A549 (cell line): ENCODE data around the gene AKR1E2. TPM values are rescaled to one million over a fixed set of nuclear protein-coding genes. Genes with fewer than 3 reads are reported as not detected.

Source experiments
- ATAC-seq, 2 experiments: fragments of 200-7000 bp in 1 of 2; fragments of >200 bp in 1 of 2; cut with Nextera tagmentation in 1 of 2; cut with Tn5 transposase in 1 of 2; 3 replicates each; pipeline versions ENCODE4 v1.8.0 to v1.9.1; 2018 to 2020; ENCODE audit warnings: mild to moderate bottlenecking in 1 of 2, moderate library complexity in 1 of 2
- CTCF ChIA-PET: fragments of 300-600 bp; sonication (Branson Sonifier 250); formaldehyde crosslinking; extraction: SDS; loops from one replicate; lab custom pipeline; 2021; ENCODE audit warnings: antibody characterized with exemption, inconsistent platforms; lab: Yijun Ruan, JAX
- POLR2A ChIA-PET: fragments of 350-600 bp; formaldehyde crosslinking; extraction: SDS; loops from one replicate; lab custom pipeline; 2021; ENCODE audit warnings: antibody characterized with exemption, inconsistent platforms; lab: Yijun Ruan, JAX
- DNase-seq, 2 experiments: peaks; one replicate each; pipeline versions ENCODE4 v3.0.0 to v3.0.0-alpha.2; 2011 to 2016; ENCODE audit warnings: low read depth in 1 of 2, low spot score in 1 of 2
- FAIRE-seq: peaks from 2 replicates; lab custom pipeline; 2011; peaks lifted over from hg19 to GRCh38; lab: Jason Lieb, UNC
- H3K27ac ChIP-seq, 2 experiments: fragments of >200 bp; sonication (Bioruptor Twin); formaldehyde crosslinking; 3 replicates each; pipeline ENCODE4 v1.5.1; 2016 to 2017
- H3K4me1 ChIP-seq: fragments of >200 bp; sonication (Bioruptor Twin); formaldehyde crosslinking; 3 replicates; pipeline ENCODE4 v1.6.1; 2016
- H3K4me2 ChIP-seq: fragments of >200 bp; sonication (Bioruptor Twin); formaldehyde crosslinking; 3 replicates; pipeline ENCODE4 v1.6.1; 2016
- H3K4me3 ChIP-seq: fragments of >200 bp; sonication (Bioruptor Twin); formaldehyde crosslinking; 3 replicates; pipeline ENCODE4 v1.5.1; 2016
- H3K9me3 ChIP-seq: fragments of >200 bp; sonication (Bioruptor Twin); formaldehyde crosslinking; 3 replicates; pipeline ENCODE4 v1.6.1; 2016
- CHD2 ChIP-seq: fragments of 150-350 bp; IDR thresholded peaks from 2 replicates; pipeline ENCODE4 v1.6.1; 2014; ENCODE audit warnings: low read length; ENCODE audit not compliant: partially characterized antibody
- CHD4 ChIP-seq: fragments of 200-600 bp; sonication (generic); IDR thresholded peaks from 2 replicates; pipeline ENCODE4 v1.6.1; 2016; ENCODE audit warnings: antibody characterized with exemption, mild to moderate bottlenecking, borderline replicate concordance
- CTCF ChIP-seq: fragments of >200 bp; sonication (Bioruptor Twin); formaldehyde crosslinking; IDR thresholded peaks from 3 replicates; pipeline ENCODE4 v1.5.1; 2016
- EHF ChIP-seq: fragments of 250-450 bp; sonication (Bioruptor Pico); IDR thresholded peaks from 2 replicates; pipeline ENCODE4 v1.5.0; 2020; ENCODE audit warnings: mild to moderate bottlenecking
- ELK1 ChIP-seq: fragments of 150-350 bp; IDR thresholded peaks from 2 replicates; pipeline ENCODE4 v1.6.1; 2014; ENCODE audit warnings: low read depth, mild to moderate bottlenecking, low read length
- EP300 ChIP-seq, 2 experiments: fragments of >200 bp; sonication (Bioruptor Twin); formaldehyde crosslinking; IDR thresholded peaks; 2 replicates in 1 of 2; 3 replicates in 1 of 2; pipeline ENCODE4 v1.6.1; 2016 to 2017
- ESRRA ChIP-seq: fragments of 150-350 bp; IDR thresholded peaks from 2 replicates; pipeline ENCODE4 v1.6.1; 2014; ENCODE audit warnings: mild to moderate bottlenecking, low read length, borderline replicate concordance
- FOSL2 ChIP-seq, 2 experiments: fragments of 450-650 bp in 1 of 2; fragments of >200 bp in 1 of 2; sonication (Bioruptor Twin) in 1 of 2; formaldehyde crosslinking; IDR thresholded peaks; 2 replicates each; pipeline versions ENCODE4 v1.5.0 to v1.6.1; 2016 to 2020; ENCODE audit warnings: mild to moderate bottlenecking in 1 of 2, moderate library complexity in 1 of 2
- FOXS1 ChIP-seq: fragments of 250-450 bp; sonication (Bioruptor Pico); IDR thresholded peaks from 2 replicates; pipeline ENCODE4 v1.5.0; 2020; ENCODE audit warnings: mild to moderate bottlenecking, moderate library complexity
- GATA3 ChIP-seq: IDR thresholded peaks from 2 replicates; pipeline ENCODE4 v1.6.1; 2012; ENCODE audit warnings: borderline replicate concordance
- HES2 ChIP-seq: fragments of >200 bp; sonication (Bioruptor Twin); formaldehyde crosslinking; IDR thresholded peaks from 2 replicates; pipeline ENCODE4 v1.6.1; 2016
- HEYL ChIP-seq: fragments of 250-450 bp; sonication (Bioruptor Pico); IDR thresholded peaks from 2 replicates; pipeline ENCODE4 v1.8.0; 2021; ENCODE audit warnings: mild to moderate bottlenecking, moderate library complexity
- HMGXB4 ChIP-seq: fragments of 250-450 bp; sonication (Bioruptor Pico); IDR thresholded peaks from 2 replicates; pipeline ENCODE4 v1.5.0; 2021; ENCODE audit warnings: mild to moderate bottlenecking, moderate library complexity, borderline replicate concordance
- HOXA7 ChIP-seq: fragments of 250-450 bp; sonication (Bioruptor Pico); IDR thresholded peaks from 2 replicates; pipeline ENCODE4 v1.5.0; 2020; ENCODE audit warnings: mild to moderate bottlenecking, moderate library complexity
- KDM1A ChIP-seq: fragments of 200-600 bp; sonication (generic); IDR thresholded peaks from 2 replicates; pipeline ENCODE4 v1.6.1; 2016; ENCODE audit warnings: low read depth, mild to moderate bottlenecking
- MAFK ChIP-seq: fragments of 450-650 bp; IDR thresholded peaks from 2 replicates; pipeline ENCODE4 v1.6.1; 2014; ENCODE audit not compliant: partially characterized antibody
- MAX ChIP-seq: IDR thresholded peaks from 2 replicates; pipeline ENCODE4 v1.6.1; 2012
- NPAS2 ChIP-seq: fragments of 250-450 bp; sonication (Bioruptor Pico); IDR thresholded peaks from 2 replicates; pipeline ENCODE4 v1.8.0; 2022; ENCODE audit warnings: mild to moderate bottlenecking, moderate library complexity, borderline replicate concordance
- NR3C1 ChIP-seq: fragments of >200 bp; sonication (Bioruptor Twin); formaldehyde crosslinking; IDR thresholded peaks from 3 replicates; pipeline ENCODE4 v1.6.1; 2017
- PHF8 ChIP-seq: fragments of 200-600 bp; sonication (generic); IDR thresholded peaks from 2 replicates; pipeline ENCODE4 v1.6.1; 2016; ENCODE audit warnings: low read depth, mild to moderate bottlenecking, antibody characterized with exemption, moderate library complexity, borderline replicate concordance
- POLR2AphosphoS2 ChIP-seq: conservative IDR thresholded peaks from 2 replicates; pipeline ENCODE4 v1.6.1; 2012; ENCODE audit warnings: low read length, improper control_type of control experiment, inconsistent platforms
- RAD21 ChIP-seq, 2 experiments: fragments of >200 bp in 1 of 2; sonication (Bioruptor Twin) in 1 of 2; formaldehyde crosslinking in 1 of 2; IDR thresholded peaks in 1 of 2; conservative IDR thresholded peaks in 1 of 2; 2 replicates in 1 of 2; 3 replicates in 1 of 2; pipeline ENCODE4 v1.6.1; 2012 to 2018; ENCODE audit warnings: inconsistent platforms in 1 of 2
- RARB ChIP-seq: fragments of 250-450 bp; sonication (Bioruptor Pico); IDR thresholded peaks from 2 replicates; pipeline ENCODE4 v1.8.0; 2021; ENCODE audit warnings: mild to moderate bottlenecking, moderate library complexity
- REST ChIP-seq: fragments of 200-600 bp; sonication (generic); IDR thresholded peaks from 2 replicates; pipeline ENCODE4 v1.6.1; 2016; ENCODE audit warnings: antibody characterized with exemption, mild to moderate bottlenecking, moderate library complexity
- RNF2 ChIP-seq: fragments of 200-600 bp; sonication (generic); IDR thresholded peaks from 2 replicates; pipeline ENCODE4 v1.6.1; 2016; ENCODE audit warnings: low read depth, mild to moderate bottlenecking, antibody characterized with exemption, moderate library complexity, borderline replicate concordance
- SMC3 ChIP-seq: fragments of >200 bp; sonication (Bioruptor Twin); formaldehyde crosslinking; IDR thresholded peaks from 3 replicates; pipeline ENCODE4 v1.6.1; 2018; ENCODE audit warnings: inconsistent platforms
- SREBF2 ChIP-seq: fragments of 450-650 bp; IDR thresholded peaks from 2 replicates; pipeline ENCODE4 v1.6.1; 2014; ENCODE audit warnings: mild to moderate bottlenecking, moderate library complexity
- USF2 ChIP-seq: fragments of 450-650 bp; IDR thresholded peaks from 2 replicates; pipeline ENCODE4 v1.6.1; 2014; ENCODE audit warnings: antibody characterized with exemption
- ZC3H11A ChIP-seq: fragments of 450-650 bp; IDR thresholded peaks from 2 replicates; pipeline ENCODE4 v1.6.1; 2014; ENCODE audit warnings: antibody characterized with exemption, mild to moderate bottlenecking
- ZSCAN20 ChIP-seq: fragments of 250-450 bp; sonication (Bioruptor Pico); IDR thresholded peaks from 2 replicates; pipeline ENCODE4 v1.8.0; 2022; ENCODE audit warnings: mild to moderate bottlenecking, moderate library complexity
- WGBS: methylation state at CpG from one replicate; pipeline ENCODE4 v1.1.6; 2017; ENCODE audit errors: missing lambda C conversion rate; 5-methylcytosine and 5-hydroxymethylcytosine counted together
- polyA plus RNA-seq, 4 experiments: library from polyadenylated mRNA; depleted of rRNA in 3 of 4; stranded (reverse); fragments of >200 nt; fragmentation: RNase III in 1 of 4; extraction: RNeasy Plus Mini Kit Qiagen cat#74134 plus additional on column Dnase treatment in 1 of 4; gene quantifications; 2 replicates in 3 of 4; 3 replicates in 1 of 4; pipeline ENCODE4 v1.2.3, GENCODE V29; 2011 to 2017

AKR1E2 gene
- polyA plus RNA-seq, 2 of the 4 experiments (the other 2 are of a cell fraction) = 11.2 to 17.5 TPM

GRCh38 chr10:4849555-4850242 is 23.7 kb downstream of the AKR1E2 start:
- ATAC-seq = peak; percentile 85
- POLR2A ChIA-PET = interaction anchor here (0.9 to 4.3 kb wide), 7 partner anchors 23 to 597 kb away, joined by 3 to 55 read pairs (median 4); partner anchors contain the start of genes AKR1C1 and AKR1C3
- FAIRE-seq = peak; percentile 98
- Histone ChIP-seq H3K9me3 (no peaks in the 10 kb centered on the region), H3K4me3 (no peak overlapping the region), H3K4me1 (peaks cover 65% of the 10 kb centered on the region), H3K27ac (peak overlapping the region; percentile 91 to 95), H3K4me2 (peak overlapping the region; percentile 66)
- WGBS = 7% methylated on average over 12 of the region's 12 CpGs
- CTCF ChIA-PET = interaction anchor here (0.6 to 7.2 kb wide), 119 partner anchors 9 to 1601 kb away, joined by 3 to 153 read pairs (median 5); partner anchors contain the start of genes AKR1C3, AKR1C4 and AKR1E2
- peak; percentile 80 to 98 for DNase-seq
- no peak for TF ChIP-seq ESRRA
- no peak for TF ChIP-seq GATA3
- no peak for TF ChIP-seq ELK1
- no peak for TF ChIP-seq PHF8
- TF ChIP-seq EP300 (IDR thresholded peaks at IDR 0.05) = no peak
- no peak for TF ChIP-seq SREBF2
- TF ChIP-seq FOXS1 (CRISPR knock-in tag) = no peak
- no peak for TF ChIP-seq RARB
- TF ChIP-seq RAD21 (conservative IDR thresholded peaks at IDR 0.05 in 1 of 2, IDR thresholded peaks at IDR 0.05 in 1 of 2) = peak; percentile 99 to 100
- no peak for TF ChIP-seq MAFK
- TF ChIP-seq NR3C1 = no peak
- TF ChIP-seq HEYL (CRISPR knock-in tag) = no peak
- TF ChIP-seq NPAS2 = no peak
- peak; percentile 21 for TF ChIP-seq CHD2
- no peak for TF ChIP-seq ZC3H11A
- TF ChIP-seq EHF (CRISPR knock-in tag) = 0 out of 2 replicates have a peak, but pooled peaks have one; percentile 29
- TF ChIP-seq MAX = peak; percentile 75; the same call in 1 of the 2 replicates
- no peak for TF ChIP-seq HMGXB4
- TF ChIP-seq USF2 = no peak
- TF ChIP-seq HES2 = no peak
- TF ChIP-seq RNF2 = no peak
- no peak for TF ChIP-seq CHD4
- TF ChIP-seq KDM1A = no peak
- no peak for TF ChIP-seq HOXA7 (CRISPR knock-in tag)
- no peak for TF ChIP-seq ZSCAN20 (CRISPR knock-in tag)
- peak; percentile 100 for TF ChIP-seq SMC3
- TF ChIP-seq POLR2AphosphoS2 = no peak
- TF ChIP-seq REST = no peak
- peak; percentile 100 for TF ChIP-seq CTCF
- no peak for TF ChIP-seq FOSL2 (IDR thresholded peaks at IDR 0.05)
- no peak for TF ChIP-seq FOSL2 (CRISPR knock-in tag; IDR thresholded peaks at IDR 0.05)
